ENCODE data around the gene SLC6A11.

DNA sequence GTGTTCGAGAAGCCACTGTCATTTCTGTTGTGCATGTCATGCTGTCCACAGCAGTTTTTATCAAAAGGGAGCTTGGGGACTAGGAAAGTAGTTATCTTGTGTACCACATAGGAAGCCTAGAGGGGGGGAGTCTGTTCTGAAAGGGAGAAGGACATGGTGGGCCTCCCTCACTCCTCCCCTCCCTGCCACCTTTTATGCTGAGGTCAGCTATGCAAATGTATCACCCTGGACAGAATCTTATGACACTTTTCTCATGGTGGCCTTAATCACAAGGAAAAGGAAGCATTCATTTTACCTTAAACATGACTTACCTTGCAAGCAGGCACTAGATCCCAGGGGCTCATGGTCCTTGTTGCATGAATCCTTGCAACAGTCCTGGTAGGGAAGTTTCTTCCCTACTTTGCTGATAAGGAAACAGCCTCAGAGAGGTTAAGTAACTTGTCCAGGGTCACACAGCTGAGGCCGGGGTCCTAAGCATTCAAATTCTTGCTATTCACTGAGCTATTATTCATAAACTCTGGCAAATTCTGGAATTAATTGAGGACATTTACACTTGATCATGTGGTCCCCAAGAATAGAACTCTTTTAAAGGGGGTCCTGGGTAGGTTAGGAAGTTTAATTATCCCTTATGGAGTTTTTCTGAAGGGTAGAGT is 95.4 kb downstream of the SLC6A11 start:
- no peak for TF ChIP-seq ZNF70 (CRISPR knock-in tag; IDR thresholded peaks at IDR 0.05)
- TF ChIP-seq SNAI2 (CRISPR knock-in tag; IDR thresholded peaks at IDR 0.05), result no peak
- no peak for TF ChIP-seq ARNTL (CRISPR knock-in tag; IDR thresholded peaks at IDR 0.05; ENCODE audit: borderline replicate concordance, low read depth)
- no peak for TF ChIP-seq ZC3H10 (CRISPR knock-in tag; IDR thresholded peaks at IDR 0.05)
- TF ChIP-seq OSR1 (CRISPR knock-in tag; IDR thresholded peaks at IDR 0.05), result no peak
- TF ChIP-seq ZNF565 (CRISPR knock-in tag; conservative IDR thresholded peaks at IDR 0.05; ENCODE audit: low read depth), result no peak
- TF ChIP-seq, protein P1, sequence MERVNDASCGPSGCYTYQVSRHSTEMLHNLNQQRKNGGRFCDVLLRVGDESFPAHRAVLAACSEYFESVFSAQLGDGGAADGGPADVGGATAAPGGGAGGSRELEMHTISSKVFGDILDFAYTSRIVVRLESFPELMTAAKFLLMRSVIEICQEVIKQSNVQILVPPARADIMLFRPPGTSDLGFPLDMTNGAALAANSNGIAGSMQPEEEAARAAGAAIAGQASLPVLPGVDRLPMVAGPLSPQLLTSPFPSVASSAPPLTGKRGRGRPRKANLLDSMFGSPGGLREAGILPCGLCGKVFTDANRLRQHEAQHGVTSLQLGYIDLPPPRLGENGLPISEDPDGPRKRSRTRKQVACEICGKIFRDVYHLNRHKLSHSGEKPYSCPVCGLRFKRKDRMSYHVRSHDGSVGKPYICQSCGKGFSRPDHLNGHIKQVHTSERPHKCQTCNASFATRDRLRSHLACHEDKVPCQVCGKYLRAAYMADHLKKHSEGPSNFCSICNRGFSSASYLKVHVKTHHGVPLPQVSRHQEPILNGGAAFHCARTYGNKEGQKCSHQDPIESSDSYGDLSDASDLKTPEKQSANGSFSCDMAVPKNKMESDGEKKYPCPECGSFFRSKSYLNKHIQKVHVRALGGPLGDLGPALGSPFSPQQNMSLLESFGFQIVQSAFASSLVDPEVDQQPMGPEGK (CRISPR knock-in tag; IDR thresholded peaks at IDR 0.05; ENCODE audit: borderline replicate concordance), result no peak
- TF ChIP-seq ZFP30 (CRISPR knock-in tag; IDR thresholded peaks at IDR 0.05), result no peak
- TF ChIP-seq, protein P2, sequence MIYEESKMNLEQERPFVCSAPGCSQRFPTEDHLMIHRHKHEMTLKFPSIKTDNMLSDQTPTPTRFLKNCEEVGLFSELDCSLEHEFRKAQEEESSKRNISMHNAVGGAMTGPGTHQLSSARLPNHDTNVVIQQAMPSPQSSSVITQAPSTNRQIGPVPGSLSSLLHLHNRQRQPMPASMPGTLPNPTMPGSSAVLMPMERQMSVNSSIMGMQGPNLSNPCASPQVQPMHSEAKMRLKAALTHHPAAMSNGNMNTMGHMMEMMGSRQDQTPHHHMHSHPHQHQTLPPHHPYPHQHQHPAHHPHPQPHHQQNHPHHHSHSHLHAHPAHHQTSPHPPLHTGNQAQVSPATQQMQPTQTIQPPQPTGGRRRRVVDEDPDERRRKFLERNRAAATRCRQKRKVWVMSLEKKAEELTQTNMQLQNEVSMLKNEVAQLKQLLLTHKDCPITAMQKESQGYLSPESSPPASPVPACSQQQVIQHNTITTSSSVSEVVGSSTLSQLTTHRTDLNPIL (CRISPR knock-in tag; IDR thresholded peaks at IDR 0.05; ENCODE audit: low read depth), result no peak
- no peak for TF ChIP-seq ESRRG (CRISPR knock-in tag; IDR thresholded peaks at IDR 0.05)
- TF ChIP-seq, protein P3, sequence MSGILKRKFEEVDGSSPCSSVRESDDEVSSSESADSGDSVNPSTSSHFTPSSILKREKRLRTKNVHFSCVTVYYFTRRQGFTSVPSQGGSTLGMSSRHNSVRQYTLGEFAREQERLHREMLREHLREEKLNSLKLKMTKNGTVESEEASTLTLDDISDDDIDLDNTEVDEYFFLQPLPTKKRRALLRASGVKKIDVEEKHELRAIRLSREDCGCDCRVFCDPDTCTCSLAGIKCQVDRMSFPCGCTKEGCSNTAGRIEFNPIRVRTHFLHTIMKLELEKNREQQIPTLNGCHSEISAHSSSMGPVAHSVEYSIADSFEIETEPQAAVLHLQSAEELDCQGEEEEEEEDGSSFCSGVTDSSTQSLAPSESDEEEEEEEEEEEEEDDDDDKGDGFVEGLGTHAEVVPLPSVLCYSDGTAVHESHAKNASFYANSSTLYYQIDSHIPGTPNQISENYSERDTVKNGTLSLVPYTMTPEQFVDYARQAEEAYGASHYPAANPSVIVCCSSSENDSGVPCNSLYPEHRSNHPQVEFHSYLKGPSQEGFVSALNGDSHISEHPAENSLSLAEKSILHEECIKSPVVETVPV (CRISPR knock-in tag; IDR thresholded peaks at IDR 0.05), result no peak

Data from SK-N-SH treated with all-trans-retinoic acid at 6 μM for 48 hours (cell line).